Pancreas (tissue), 10 donors: ENCODE results near the gene KCNQ5. TPM values are rescaled to one million over a fixed set of nuclear protein-coding genes. Genes with fewer than 3 reads are reported as not detected.

ENCODE experiments used
- ATAC-seq, 4 donors: fragments of 200-7000 bp; cut with Tn5 transposase; one replicate each; pipeline versions ENCODE4 v1.8.0 to v1.9.1; 2020; ENCODE audit warnings: mild to moderate bottlenecking in 4 of 4, moderate library complexity in 4 of 4
- DNase-seq, 6 donors: peaks; one replicate each; pipeline ENCODE4 v3.0.0-alpha.2; 2020
- FAIRE-seq: peaks from 2 replicates; lab custom pipeline; 2012; peaks lifted over from hg19 to GRCh38; lab: Jason Lieb, UNC
- H3K27ac ChIP-seq, 4 donors: fragments of 200-600 bp; sonication (generic); 1 replicate in 3 of 4; 2 replicates in 1 of 4; pipeline versions ENCODE4 v1.5.0 to v1.8.0; 2020
- H3K27me3 ChIP-seq, 4 donors: fragments of 200-600 bp; one replicate each; pipeline ENCODE4 v1.8.0; 2021
- H3K36me3 ChIP-seq, 3 donors: fragments of 200-600 bp; sonication (generic) in 1 of 3; one replicate each; pipeline versions ENCODE4 v1.5.0 to v1.8.0; 2020 to 2021
- H3K4me1 ChIP-seq, 3 donors: fragments of 200-600 bp; one replicate each; pipeline ENCODE4 v1.8.0; 2021
- H3K4me3 ChIP-seq, 4 donors: fragments of 200-600 bp; sonication (generic) in 2 of 4; one replicate each; pipeline versions ENCODE4 v1.5.0 to v1.8.0; 2020 to 2021
- H3K9me3 ChIP-seq, 4 donors: fragments of 200-600 bp; one replicate each; pipeline ENCODE4 v1.8.0; 2021
- WGBS, 2 donors: extraction: QIAGEN DNeasy Blood & Tissue Kit; methylation state at CpG; one replicate each; pipeline ENCODE4 v1.1.7; 2013; 5-methylcytosine and 5-hydroxymethylcytosine counted together
- intact Hi-C, 3 donors: fragments of 100-400 bp; cut with DNase I; formaldehyde crosslinking; loops; one replicate each; pipeline versions ENCODE4 v1.11.1 to v1.14.2; 2022
- polyA plus RNA-seq, 2 donors: library from polyadenylated mRNA; stranded (reverse); fragments of 200-250 nt; gene quantifications; one replicate each; pipeline ENCODE4 v1.2.3, GENCODE V29; 2013
- total RNA-seq, 6 donors: library from RNA; stranded (reverse); fragmentation: NEBNext Ultra II Directional in 4 of 6; extraction: Animal tissue kit (Norgen Biotek cat#: 25700) in 4 of 6; gene quantifications; one replicate each; pipeline versions ENCODE4 v1.2.1 to v1.2.4, GENCODE V29; 2021 to 2023
- TF ChIP-seq, protein P1 (sequence below), 4 donors: fragments of 200-600 bp; sonication (generic) in 3 of 4; IDR thresholded peaks; one replicate each; pipeline versions ENCODE4 v1.5.0 to v1.8.0; 2021; ENCODE audit warnings: antibody characterized with exemption in 4 of 4
- donor health status: healthy with polysubstance abuse.
- donor health status: DM: no; HTN: no; CAD: no; lungs with moderate emphysema.
- donor health status: DM: no; HTN: no; CAD: no.
- donor health status: control.
- donor health status: control.
- donor health status: Bipolar disorder and iron deficiency.
- donor health status: DM: yes; HTN: yes; CAD: no.
- donor health status: DM: no; HTN: no; CAD: no.
- donor health status: DM: no; HTN: no; CAD: no.
- donor health status: DM: yes; HTN: yes; CAD: no.

The KCNQ5 gene
- total and polyA plus RNA-seq, 8 donors: 0.03 to 1.1 (median 0.13) TPM

DNA sequence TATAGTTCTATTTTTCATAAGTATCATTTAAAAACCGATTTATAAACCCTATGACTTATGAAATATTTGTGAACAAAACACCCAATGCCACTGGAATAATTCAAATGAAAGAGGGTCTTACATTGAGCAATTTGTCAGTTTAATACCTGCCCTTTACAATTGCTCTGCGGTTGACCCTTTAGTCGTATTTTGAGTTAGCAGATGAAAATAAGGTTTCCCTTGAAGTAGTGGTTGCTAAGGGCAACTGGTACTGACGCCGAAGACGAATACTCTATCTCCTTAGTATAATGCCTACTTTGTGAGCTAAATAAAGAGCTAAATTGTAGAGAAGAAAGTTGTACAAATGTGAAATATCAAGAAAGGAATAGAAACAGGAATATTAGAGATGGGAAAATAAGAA lies 69.4 kb downstream of the KCNQ5 start:
- no peaks in the 10 kb centered on the region for H3K36me3 ChIP-seq
- ATAC-seq: no peak
- 75 to 79% methylated on average over 6 of the region's 6 CpGs for WGBS, 2 donors
- H3K27me3 ChIP-seq: no peaks in the 10 kb centered on the region
- no peak overlapping the region for H3K27ac ChIP-seq
- TF ChIP-seq, protein P1, sequence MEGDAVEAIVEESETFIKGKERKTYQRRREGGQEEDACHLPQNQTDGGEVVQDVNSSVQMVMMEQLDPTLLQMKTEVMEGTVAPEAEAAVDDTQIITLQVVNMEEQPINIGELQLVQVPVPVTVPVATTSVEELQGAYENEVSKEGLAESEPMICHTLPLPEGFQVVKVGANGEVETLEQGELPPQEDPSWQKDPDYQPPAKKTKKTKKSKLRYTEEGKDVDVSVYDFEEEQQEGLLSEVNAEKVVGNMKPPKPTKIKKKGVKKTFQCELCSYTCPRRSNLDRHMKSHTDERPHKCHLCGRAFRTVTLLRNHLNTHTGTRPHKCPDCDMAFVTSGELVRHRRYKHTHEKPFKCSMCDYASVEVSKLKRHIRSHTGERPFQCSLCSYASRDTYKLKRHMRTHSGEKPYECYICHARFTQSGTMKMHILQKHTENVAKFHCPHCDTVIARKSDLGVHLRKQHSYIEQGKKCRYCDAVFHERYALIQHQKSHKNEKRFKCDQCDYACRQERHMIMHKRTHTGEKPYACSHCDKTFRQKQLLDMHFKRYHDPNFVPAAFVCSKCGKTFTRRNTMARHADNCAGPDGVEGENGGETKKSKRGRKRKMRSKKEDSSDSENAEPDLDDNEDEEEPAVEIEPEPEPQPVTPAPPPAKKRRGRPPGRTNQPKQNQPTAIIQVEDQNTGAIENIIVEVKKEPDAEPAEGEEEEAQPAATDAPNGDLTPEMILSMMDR (IDR thresholded peaks at IDR 0.05): no peak
- FAIRE-seq: no peak
- DNase-seq: no peak
- no peak overlapping the region for H3K4me3 ChIP-seq
- H3K9me3 ChIP-seq: no peaks in the 10 kb centered on the region
- H3K4me1 ChIP-seq: no peaks in the 10 kb centered on the region
- intact Hi-C loops: no loop called here

DNA sequence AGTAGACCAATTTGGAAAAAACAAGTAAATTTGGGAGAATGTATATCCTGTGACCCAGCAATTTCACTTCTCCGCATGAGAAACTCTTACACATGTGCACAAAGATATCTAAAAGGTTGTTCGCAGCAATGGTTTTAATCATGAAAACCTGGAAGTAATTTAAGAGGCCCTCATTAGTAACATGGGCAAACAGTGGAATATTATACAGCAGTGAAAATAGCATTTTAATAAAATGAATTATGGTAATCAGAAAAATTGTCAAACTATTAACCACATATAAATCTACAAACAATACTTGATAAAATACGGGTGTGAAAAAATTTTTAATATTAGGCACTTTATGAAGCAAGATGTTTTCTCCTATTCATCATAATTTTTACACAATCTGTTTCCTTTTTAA lies 74.2 kb downstream of the KCNQ5 start:
- Histone ChIP-seq H3K27ac (no peak overlapping the region), H3K36me3 (no peaks in the 10 kb centered on the region), H3K4me3 (no peak overlapping the region), H3K4me1 (no peaks in the 10 kb centered on the region), H3K9me3 (no peaks in the 10 kb centered on the region), H3K27me3 (no peaks in the 10 kb centered on the region)
- intact Hi-C loops: no loop called here
- FAIRE-seq (no peak), ATAC-seq (no peak), DNase-seq (no peak)
- 82 to 92% methylated on average over 3 of the region's 3 CpGs for WGBS, 2 donors
- TF ChIP-seq, protein P1 (IDR thresholded peaks at IDR 0.05): no peak

GRCh38 chr6:72699159-72699558 lies 77.3 kb downstream of the KCNQ5 start:
- Histone ChIP-seq H3K9me3 (no peaks in the 10 kb centered on the region), H3K27me3 (no peaks in the 10 kb centered on the region), H3K4me1 (peaks cover 0 to 6% (median 0%) of the 10 kb centered on the region in 3 donors), H3K4me3 (no peak overlapping the region), H3K27ac (no peak overlapping the region), H3K36me3 (no peaks in the 10 kb centered on the region)
- intact Hi-C loops: no loop called here
- no peak for ATAC-seq
- DNase-seq: no peak
- 69 to 72% methylated on average over 1 of the region's 1 CpG for WGBS, 2 donors
- no peak for FAIRE-seq
- TF ChIP-seq, protein P1 (IDR thresholded peaks at IDR 0.05): no peak

DNA sequence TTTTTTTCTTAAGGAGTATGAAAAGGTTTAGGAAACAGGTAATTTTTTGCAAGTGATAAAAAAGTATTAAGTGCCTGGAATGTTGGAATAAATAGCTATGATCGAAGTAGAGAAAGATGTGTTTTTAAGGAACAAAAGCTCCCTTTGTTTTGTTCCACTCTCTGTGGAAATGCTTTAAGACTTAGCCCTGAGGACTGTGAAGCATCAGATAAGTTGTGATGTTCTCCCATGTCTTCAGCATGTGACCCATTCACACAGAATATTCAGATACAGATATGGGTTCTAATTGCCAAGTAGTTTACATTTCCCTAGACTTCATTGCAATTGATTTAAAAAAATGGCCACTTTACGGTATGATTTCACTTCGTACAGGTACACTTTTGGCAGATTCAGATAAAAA lies 80.6 kb downstream of the KCNQ5 start:
- H3K36me3 ChIP-seq: no peaks in the 10 kb centered on the region
- no peaks in the 10 kb centered on the region for H3K27me3 ChIP-seq
- no peak overlapping the region for H3K27ac ChIP-seq
- ATAC-seq: no peak
- TF ChIP-seq, protein P1 (IDR thresholded peaks at IDR 0.05): no peak
- DNase-seq: no peak
- 70 to 71% methylated on average over 3 of the region's 3 CpGs for WGBS, 2 donors
- no peak overlapping the region for H3K4me3 ChIP-seq
- no peaks in the 10 kb centered on the region for H3K9me3 ChIP-seq
- intact Hi-C loops: no loop called here
- no peak for FAIRE-seq
- H3K4me1 ChIP-seq: peaks cover 0 to 6% (median 0%) of the 10 kb centered on the region in 3 donors

DNA sequence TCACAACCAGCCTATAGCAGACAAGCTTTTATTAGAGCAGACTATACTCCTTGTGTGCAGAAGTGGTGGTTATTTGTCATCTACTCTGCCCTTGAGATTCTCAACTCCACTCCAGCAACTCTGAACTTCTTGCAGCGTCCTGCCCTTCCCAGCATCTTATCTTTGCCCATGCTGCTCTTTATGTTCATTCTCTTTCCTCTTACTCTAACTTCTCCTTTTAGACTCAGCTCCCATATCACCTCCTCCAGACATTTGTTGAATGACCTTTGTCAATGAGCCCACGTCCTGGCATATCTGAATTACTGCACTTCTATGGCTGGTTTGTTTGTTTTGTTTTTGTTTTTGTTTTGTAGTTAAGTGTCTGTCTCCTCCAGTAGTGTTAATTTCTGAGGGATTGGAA lies 81.2 kb downstream of the KCNQ5 start:
- no peak for DNase-seq
- no peaks in the 10 kb centered on the region for H3K9me3 ChIP-seq
- 37 to 39% methylated on average over 2 of the region's 2 CpGs for WGBS, 2 donors
- H3K27ac ChIP-seq: no peak overlapping the region
- intact Hi-C loops: no loop called here
- peaks cover 0 to 6% (median 0%) of the 10 kb centered on the region in 3 donors for H3K4me1 ChIP-seq
- no peak for ATAC-seq
- H3K27me3 ChIP-seq: no peaks in the 10 kb centered on the region
- TF ChIP-seq, protein P1 (IDR thresholded peaks at IDR 0.05): no peak
- no peaks in the 10 kb centered on the region for H3K36me3 ChIP-seq
- no peak for FAIRE-seq
- H3K4me3 ChIP-seq: no peak overlapping the region
